Gastrocnemius medialis (tissue), 4 donors: ENCODE data around the gene OR3A2. TPM values are rescaled to one million over a fixed set of nuclear protein-coding genes. Genes with fewer than 3 reads are reported as not detected.
"Not testable (repeated sequence)": the region's sequence is repeated elsewhere in the genome, so short reads cannot be mapped to it uniquely, and the experiment has no call there.

Experiments used
- ATAC-seq, 2 donors: fragments of 150-250 bp; one replicate each; pipeline ENCODE4 v1.9.1; 2016
- DNase-seq, 2 donors: peaks; one replicate each; pipeline ENCODE4 v3.0.0-alpha.2; 2019
- H3K27ac ChIP-seq, 4 donors: fragments of 200-600 bp; sonication (generic); 1 replicate in 1 of 4; 2 replicates in 3 of 4; pipeline ENCODE4 v1.5.1; 2016 to 2018; ENCODE audit warnings: mild to moderate bottlenecking in 2 of 4, moderate library complexity in 1 of 4
- H3K27me3 ChIP-seq, 3 donors: fragments of 200-600 bp; sonication (generic) in 2 of 3; 1 replicate in 1 of 3; 2 replicates in 2 of 3; pipeline versions ENCODE4 v1.5.1 to v1.6.0; 2016 to 2019; ENCODE audit warnings: mild to moderate bottlenecking in 1 of 3, moderate library complexity in 1 of 3
- H3K36me3 ChIP-seq, 2 donors: fragments of 200-600 bp; sonication (generic) in 1 of 2; one replicate each; pipeline ENCODE4 v1.5.1; 2017 to 2018
- H3K4me1 ChIP-seq, 2 donors: fragments of 200-600 bp; sonication (generic) in 1 of 2; one replicate each; pipeline ENCODE4 v1.5.1; 2016 to 2017; ENCODE audit warnings: mild to moderate bottlenecking in 2 of 2
- H3K4me3 ChIP-seq, 4 donors: fragments of 200-600 bp; sonication (generic) in 3 of 4; 1 replicate in 1 of 4; 2 replicates in 3 of 4; pipeline ENCODE4 v1.5.1; 2016 to 2019; ENCODE audit warnings: mild to moderate bottlenecking in 2 of 4
- H3K9me3 ChIP-seq, 3 donors: fragments of 200-600 bp; sonication (generic) in 2 of 3; 1 replicate in 1 of 3; 2 replicates in 2 of 3; pipeline ENCODE4 v1.5.1; 2016 to 2019
- CTCF ChIP-seq, 5 experiments: fragments of 450-650 bp in 3 of 5; fragments of 200-600 bp in 2 of 5; sonication (generic) in 2 of 5; IDR thresholded peaks in 4 of 5; conservative IDR thresholded peaks in 1 of 5; 1 replicate in 4 of 5; 2 replicates in 1 of 5; pipeline ENCODE4 v1.5.1; 2016 to 2019; ENCODE audit warnings: antibody characterized with exemption in 5 of 5, mild to moderate bottlenecking in 3 of 5, moderate library complexity in 3 of 5
- POLR2A ChIP-seq, 2 donors: fragments of 450-650 bp; IDR thresholded peaks; one replicate each; pipeline ENCODE4 v1.6.1; 2017; ENCODE audit warnings: antibody characterized with exemption in 2 of 2, mild to moderate bottlenecking in 2 of 2, moderate library complexity in 2 of 2
- in situ Hi-C, 4 donors: fragments of 200-750 bp; cut with MboI; loops; one replicate each; pipeline versions ENCODE4 v1.15.0 to v1.8.0; 2017; ENCODE audit warnings: low sequenced_read_pairs in 4 of 4
- intact Hi-C: fragments of 100-400 bp; cut with DNase I; formaldehyde crosslinking; loops from one replicate; pipeline ENCODE4 v1.15.1; 2023; ENCODE audit warnings: low total_unique reads
- total RNA-seq, 4 donors: library from RNA; depleted of rRNA; stranded (reverse); fragments of >200 nt; gene quantifications; one replicate each; pipeline versions ENCODE4 v1.1.0 to v1.2.3, GENCODE V29; 2016

Gene OR3A2
- total RNA-seq, 4 donors from 2014 or later, result 0.46 to 0.65 TPM; not detected in 2

DNA sequence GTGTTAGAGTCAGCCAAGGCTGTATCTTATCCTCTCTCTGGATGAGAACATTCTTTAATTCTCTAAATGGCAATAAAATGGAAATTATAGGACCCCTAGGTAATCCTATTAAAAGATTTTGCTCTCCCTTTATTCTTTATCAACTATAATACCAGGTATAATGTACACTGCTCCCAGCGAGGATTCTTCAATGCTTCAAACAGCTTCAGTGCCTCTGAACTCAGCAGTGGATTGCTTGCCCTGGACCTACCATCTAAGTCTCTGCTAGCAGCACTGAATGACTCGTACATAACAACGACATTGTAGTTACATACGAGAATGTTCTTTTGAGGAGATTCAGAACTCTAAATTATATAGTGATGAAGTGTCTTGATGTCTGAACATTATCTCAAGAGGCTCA is 3.7 kb upstream of the OR3A2 start:
- no peaks in the 10 kb centered on the region for H3K4me1 ChIP-seq
- intact Hi-C loops (no loop called here), in situ Hi-C loops (no loop called here)
- no peak for TF ChIP-seq POLR2A (IDR thresholded peaks at IDR 0.05)
- no peak for TF ChIP-seq CTCF (IDR thresholded peaks at IDR 0.05 in 4 of 5, conservative IDR thresholded peaks at IDR 0.05 in 1 of 5)
- peaks cover 7 to 15% (median 13%) of the 10 kb centered on the region in 3 donors for H3K27me3 ChIP-seq
- ATAC-seq (no peak), DNase-seq (no peak)
- H3K36me3 ChIP-seq, result no peaks in the 10 kb centered on the region
- no peaks in the 10 kb centered on the region for H3K9me3 ChIP-seq
- H3K4me3 ChIP-seq, result no peak overlapping the region
- no peak overlapping the region for H3K27ac ChIP-seq

DNA sequence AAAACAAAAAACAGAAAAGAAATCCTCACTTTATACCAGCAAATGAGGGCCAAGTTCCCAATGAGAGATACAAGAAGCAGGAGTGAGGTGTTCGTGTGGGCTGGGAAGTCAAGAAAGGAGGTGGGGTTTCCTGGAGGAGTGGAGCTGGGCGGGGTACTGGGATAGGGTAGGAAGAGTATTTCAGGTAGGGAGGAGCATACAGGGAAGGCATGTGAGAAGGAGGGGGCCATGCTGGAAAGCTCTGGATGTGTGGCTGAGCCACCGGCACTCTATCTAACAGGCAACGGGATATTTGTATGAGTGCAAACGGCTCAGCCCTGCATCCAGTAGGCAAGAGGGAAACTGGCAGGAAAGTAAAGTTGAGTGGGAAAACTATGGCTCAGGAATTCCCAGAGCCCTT is 4.2 kb downstream of the OR3A2 start:
- Histone ChIP-seq H3K4me1 (no peaks in the 10 kb centered on the region), H3K4me3 (no peak overlapping the region), H3K9me3 (no peaks in the 10 kb centered on the region), H3K36me3 (no peaks in the 10 kb centered on the region), H3K27ac (no peak overlapping the region), H3K27me3 (peaks cover 4 to 19% (median 15%) of the 10 kb centered on the region in 3 donors)
- intact Hi-C loops (no loop called here), in situ Hi-C loops (no loop called here)
- no peak for TF ChIP-seq POLR2A (IDR thresholded peaks at IDR 0.05)
- no peak for TF ChIP-seq CTCF (IDR thresholded peaks at IDR 0.05 in 4 of 5, conservative IDR thresholded peaks at IDR 0.05 in 1 of 5)
- no peak for DNase-seq
- ATAC-seq, result no peak

- Histone ChIP-seq H3K4me1 (no peaks in the 10 kb centered on the region), H3K9me3 (no peaks in the 10 kb centered on the region), H3K36me3 (no peaks in the 10 kb centered on the region), H3K27ac (no peak overlapping the region), H3K4me3 (no peak overlapping the region), H3K27me3 (no peaks in the 10 kb centered on the region)
- in situ Hi-C loops (no loop called here), intact Hi-C loops (no loop called here)
- DNase-seq, result no peak
- no peak for TF ChIP-seq POLR2A (IDR thresholded peaks at IDR 0.05)
- TF ChIP-seq CTCF (IDR thresholded peaks at IDR 0.05 in 4 of 5, conservative IDR thresholded peaks at IDR 0.05 in 1 of 5), result no peak
- no peak for ATAC-seq
Measured at GRCh38 chr17:3378321-3378720, 7.8 kb downstream of the OR3A2 start.

DNA sequence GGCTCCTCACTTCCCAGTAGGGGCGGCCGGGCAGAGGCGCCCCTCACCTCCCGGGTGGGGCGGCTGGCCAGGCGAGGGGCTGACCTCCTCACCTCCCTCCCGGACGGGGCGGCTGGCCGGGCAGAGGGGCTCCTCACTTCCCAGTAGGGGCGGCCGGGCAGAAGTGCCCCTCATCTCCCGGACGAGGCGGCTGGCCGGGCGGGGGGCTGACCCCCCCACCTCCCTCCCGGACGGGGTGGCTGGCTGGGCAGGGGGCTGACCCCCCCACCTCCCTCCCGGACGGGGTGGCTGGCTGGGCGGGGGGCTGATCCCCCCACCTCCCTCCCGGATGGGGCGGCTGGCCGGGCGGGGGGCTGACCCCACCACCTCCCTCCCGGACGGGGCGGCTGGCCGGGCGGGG is 14.9 kb downstream of the OR3A2 start:
- in situ Hi-C loops, result loop anchor here in 1 of 4 donors (25.0 kb wide), 1 partner anchor 91 kb away; the partner anchor contains the start of gene SPATA22
- intact Hi-C loops, H3K27me3 ChIP-seq, H3K4me1 ChIP-seq, H3K36me3 ChIP-seq, H3K27ac ChIP-seq, H3K9me3 ChIP-seq, H3K4me3 ChIP-seq, ATAC-seq, DNase-seq: not testable (repeated sequence)

GRCh38 chr17:3342782-3343181 is 43.3 kb downstream of the OR3A2 start:
- intact Hi-C loops, result not testable (repeated sequence)

GRCh38 chr17:3335876-3336275 is 50.2 kb downstream of the OR3A2 start:
- no peak overlapping the region for H3K27ac ChIP-seq
- no peaks in the 10 kb centered on the region for H3K9me3 ChIP-seq
- DNase-seq (no peak), ATAC-seq (no peak)
- no peaks in the 10 kb centered on the region for H3K27me3 ChIP-seq
- intact Hi-C loops (no loop called here), in situ Hi-C loops (no loop called here)
- no peak overlapping the region for H3K4me3 ChIP-seq
- no peaks in the 10 kb centered on the region for H3K36me3 ChIP-seq
- TF ChIP-seq POLR2A (IDR thresholded peaks at IDR 0.05), result no peak
- H3K4me1 ChIP-seq, result no peaks in the 10 kb centered on the region

More at GRCh38 chr17:3342782-3343181, 43.3 kb downstream of the OR3A2 start:
- H3K27ac ChIP-seq, H3K4me1 ChIP-seq, H3K4me3 ChIP-seq, ATAC-seq, H3K9me3 ChIP-seq, H3K27me3 ChIP-seq, DNase-seq, in situ Hi-C loops, H3K36me3 ChIP-seq: not testable (repeated sequence)
